H1 (cell line): ENCODE data around the gene INPP5K. TPM values are rescaled to one million over a fixed set of nuclear protein-coding genes. Genes with fewer than 3 reads are reported as not detected.

ENCODE experiments used
- BCL11A ChIP-seq, 2 experiments: IDR thresholded peaks; one replicate each; pipeline ENCODE4 v1.6.1; 2011; ENCODE audit warnings: low read depth in 2 of 2, low read length in 2 of 2, mild to moderate bottlenecking in 2 of 2
- CBX8 ChIP-seq: fragments of 300-800, 300-1000 bp; sonication (generic); IDR thresholded peaks from 2 replicates; pipeline ENCODE4 v1.7.1; 2016; ENCODE audit warnings: low read depth, low read length, borderline replicate concordance
- CREB1 ChIP-seq: IDR thresholded peaks from 2 replicates; pipeline ENCODE4 v1.6.1; 2012; ENCODE audit warnings: inconsistent platforms
- FOSL1 ChIP-seq: IDR thresholded peaks from 2 replicates; pipeline ENCODE4 v1.6.1; 2011; ENCODE audit warnings: mild to moderate bottlenecking, low read depth, low read length, moderate library complexity; ENCODE audit not compliant: insufficient read depth
- HDAC2 ChIP-seq, 2 experiments: fragments of 300-600 bp in 1 of 2; sonication (generic) in 1 of 2; IDR thresholded peaks; 2 replicates each; pipeline ENCODE4 v1.6.1; 2011 to 2012; ENCODE audit warnings: low read depth in 2 of 2, low read length in 2 of 2, mild to moderate bottlenecking in 2 of 2, moderate library complexity in 2 of 2, borderline replicate concordance in 1 of 2, inconsistent platforms in 1 of 2
- HDAC6 ChIP-seq: IDR thresholded peaks from one replicate; pipeline ENCODE4 v1.7.1; 2012; ENCODE audit warnings: low read depth, mild to moderate bottlenecking, inconsistent platforms, low read length, moderate library complexity
- KDM1A ChIP-seq: fragments of 200-600, 300-600 bp; sonication (generic); IDR thresholded peaks from 2 replicates; pipeline ENCODE4 v1.7.1; 2016; ENCODE audit warnings: mild to moderate bottlenecking, low read length, borderline replicate concordance
- PHF8 ChIP-seq: fragments of 200-600 bp; sonication (generic); conservative IDR thresholded peaks from 2 replicates; pipeline ENCODE4 v1.7.1; 2012; ENCODE audit warnings: low read depth, mild to moderate bottlenecking, inconsistent platforms, low read length, moderate library complexity
- TBP ChIP-seq: IDR thresholded peaks from 2 replicates; pipeline ENCODE4 v1.6.1; 2011; ENCODE audit warnings: low read depth, low read length, improper control_type of control experiment
- polyA plus RNA-seq, 7 experiments: library from polyadenylated mRNA; depleted of rRNA in 3 of 7; stranded (reverse) in 5 of 7; unstranded in 2 of 7; fragments of >200 nt in 5 of 7; fragments of 200-250 nt in 2 of 7; gene quantifications; 1 replicate in 5 of 7; 2 replicates in 1 of 7; 4 replicates in 1 of 7; pipeline versions ENCODE4 v1.2.1 to v1.2.3, GENCODE V29; 2011 to 2013; ENCODE audit warnings: missing spikeins in 2 of 7, mixed read lengths in 2 of 7
- total RNA-seq: library from RNA; stranded (reverse); fragmentation: NEBNext Ultra II Directional; extraction: Animal tissue kit (Norgen Biotek cat#: 25700); gene quantifications from 2 replicates; pipeline ENCODE4 v1.2.1, GENCODE V29; 2021
- TF ChIP-seq, protein P1 (sequence below): IDR thresholded peaks from 2 replicates; pipeline ENCODE4 v1.6.1; 2012; ENCODE audit warnings: inconsistent platforms

The INPP5K gene
- total and polyA plus RNA-seq, 2 of the 8 experiments (the other 6 are each of a cell fraction or from before 2014, with no cell fraction given) = 21.0 to 24.1 TPM

DNA sequence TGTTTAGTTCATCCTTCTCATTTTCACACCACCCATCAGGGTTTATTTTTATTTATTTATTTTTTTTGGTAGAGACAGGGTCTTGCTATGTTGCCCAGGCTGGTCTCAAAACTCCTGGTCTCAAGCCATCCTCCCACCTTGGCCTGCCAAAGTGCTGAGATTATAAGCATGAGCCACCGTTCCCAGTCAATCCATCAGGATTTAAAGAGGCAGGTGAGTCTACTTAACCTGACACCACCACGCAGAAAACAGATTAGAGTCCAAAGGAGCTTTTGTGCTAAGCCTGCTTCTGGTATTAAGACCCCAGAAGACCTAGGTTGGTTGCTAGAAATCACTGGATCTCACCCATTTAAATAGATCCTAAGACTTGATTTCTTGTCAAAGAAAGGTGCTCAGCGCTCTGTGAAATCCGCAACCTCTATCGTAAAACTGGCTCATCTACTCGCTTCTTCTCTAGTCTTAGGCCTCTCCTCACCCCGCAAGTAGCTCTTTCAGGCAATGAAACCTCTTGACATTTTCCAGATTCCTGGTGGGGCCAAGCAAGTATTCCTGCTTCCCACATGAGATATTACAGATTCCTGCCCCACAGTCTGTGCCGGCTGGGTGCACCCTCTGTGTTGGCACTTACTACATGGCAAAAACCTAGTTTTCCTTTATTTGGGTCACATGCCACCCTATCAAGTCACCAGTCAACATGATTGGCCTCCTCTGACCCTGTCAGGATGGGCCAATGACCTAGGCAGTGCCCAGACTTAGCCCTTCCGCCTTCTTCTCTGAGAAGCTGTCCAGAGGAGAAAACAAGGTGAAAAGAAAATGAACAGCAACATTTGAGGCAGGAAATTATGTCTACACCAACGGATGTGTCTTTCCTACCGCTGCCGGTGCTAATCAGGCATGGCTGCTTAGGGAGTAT, 37.2 kb upstream of the INPP5K start (continued):
- TF ChIP-seq HDAC2 (IDR thresholded peaks at IDR 0.05; ENCODE audit: borderline replicate concordance in 1 of 2, low read depth in 2 of 2, low read length in 2 of 2) = no peak
- TF ChIP-seq HDAC6 = no peak
- no peak for TF ChIP-seq TBP
- TF ChIP-seq PHF8 = no peak
- no peak for TF ChIP-seq CBX8
- TF ChIP-seq, protein P1, sequence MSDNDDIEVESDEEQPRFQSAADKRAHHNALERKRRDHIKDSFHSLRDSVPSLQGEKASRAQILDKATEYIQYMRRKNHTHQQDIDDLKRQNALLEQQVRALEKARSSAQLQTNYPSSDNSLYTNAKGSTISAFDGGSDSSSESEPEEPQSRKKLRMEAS = no peak
- no peak for TF ChIP-seq BCL11A (IDR thresholded peaks at IDR 0.05; ENCODE audit: low read depth in 2 of 2, low read length in 2 of 2)
- no peak for TF ChIP-seq KDM1A
- TF ChIP-seq FOSL1 = no peak
- TF ChIP-seq CREB1 = no peak
